PC-9 (cell line): ENCODE results near the gene RYR1.

Experiments used
- EZH2 ChIP-seq: fragments of 200-600 bp; sonication (generic); IDR thresholded peaks from 2 replicates; pipeline ENCODE4 v1.8.0; 2017; ENCODE audit warnings: antibody characterized with exemption, low read depth
- TF ChIP-seq, protein P1 (sequence below): fragments of 200-600 bp; sonication (generic); conservative IDR thresholded peaks from 2 replicates; pipeline ENCODE4 v1.6.1; 2017; ENCODE audit warnings: mixed run types, antibody characterized with exemption, mild to moderate bottlenecking, moderate library complexity

DNA sequence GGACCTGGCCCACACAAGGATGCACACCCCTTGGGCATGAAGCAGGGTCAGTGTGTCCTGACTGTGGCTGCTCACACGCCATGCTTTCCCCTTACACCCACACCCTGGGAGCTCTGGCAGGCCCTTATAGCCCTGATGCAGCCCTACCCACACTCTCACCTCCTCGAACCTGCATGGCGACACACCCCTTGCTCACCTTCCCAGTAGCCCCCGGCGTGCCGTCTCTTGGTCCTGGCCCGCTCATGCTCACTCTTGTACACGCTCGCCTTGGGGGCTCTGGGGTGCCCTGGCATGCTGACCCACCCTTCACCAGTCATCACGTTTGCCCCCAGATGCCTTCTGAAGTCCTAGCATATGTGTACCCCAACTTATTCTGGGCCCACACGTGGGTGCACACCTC lies 128.2 kb downstream of the RYR1 start:
- no peak for TF ChIP-seq EZH2
- TF ChIP-seq, protein P1, sequence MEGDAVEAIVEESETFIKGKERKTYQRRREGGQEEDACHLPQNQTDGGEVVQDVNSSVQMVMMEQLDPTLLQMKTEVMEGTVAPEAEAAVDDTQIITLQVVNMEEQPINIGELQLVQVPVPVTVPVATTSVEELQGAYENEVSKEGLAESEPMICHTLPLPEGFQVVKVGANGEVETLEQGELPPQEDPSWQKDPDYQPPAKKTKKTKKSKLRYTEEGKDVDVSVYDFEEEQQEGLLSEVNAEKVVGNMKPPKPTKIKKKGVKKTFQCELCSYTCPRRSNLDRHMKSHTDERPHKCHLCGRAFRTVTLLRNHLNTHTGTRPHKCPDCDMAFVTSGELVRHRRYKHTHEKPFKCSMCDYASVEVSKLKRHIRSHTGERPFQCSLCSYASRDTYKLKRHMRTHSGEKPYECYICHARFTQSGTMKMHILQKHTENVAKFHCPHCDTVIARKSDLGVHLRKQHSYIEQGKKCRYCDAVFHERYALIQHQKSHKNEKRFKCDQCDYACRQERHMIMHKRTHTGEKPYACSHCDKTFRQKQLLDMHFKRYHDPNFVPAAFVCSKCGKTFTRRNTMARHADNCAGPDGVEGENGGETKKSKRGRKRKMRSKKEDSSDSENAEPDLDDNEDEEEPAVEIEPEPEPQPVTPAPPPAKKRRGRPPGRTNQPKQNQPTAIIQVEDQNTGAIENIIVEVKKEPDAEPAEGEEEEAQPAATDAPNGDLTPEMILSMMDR: no peak
